NCI-H187 (cell line): ENCODE data around the gene DLEC1.
"Not testable (repeated sequence)": the region's sequence is repeated elsewhere in the genome, so short reads cannot be mapped to it uniquely, and the experiment has no call there.

ENCODE experiments used
- DNase-seq, 2 experiments: peaks; one replicate each; lab custom pipeline; 2025; lab: John Stamatoyannopoulos, UW

The DLEC1 gene

DNA sequence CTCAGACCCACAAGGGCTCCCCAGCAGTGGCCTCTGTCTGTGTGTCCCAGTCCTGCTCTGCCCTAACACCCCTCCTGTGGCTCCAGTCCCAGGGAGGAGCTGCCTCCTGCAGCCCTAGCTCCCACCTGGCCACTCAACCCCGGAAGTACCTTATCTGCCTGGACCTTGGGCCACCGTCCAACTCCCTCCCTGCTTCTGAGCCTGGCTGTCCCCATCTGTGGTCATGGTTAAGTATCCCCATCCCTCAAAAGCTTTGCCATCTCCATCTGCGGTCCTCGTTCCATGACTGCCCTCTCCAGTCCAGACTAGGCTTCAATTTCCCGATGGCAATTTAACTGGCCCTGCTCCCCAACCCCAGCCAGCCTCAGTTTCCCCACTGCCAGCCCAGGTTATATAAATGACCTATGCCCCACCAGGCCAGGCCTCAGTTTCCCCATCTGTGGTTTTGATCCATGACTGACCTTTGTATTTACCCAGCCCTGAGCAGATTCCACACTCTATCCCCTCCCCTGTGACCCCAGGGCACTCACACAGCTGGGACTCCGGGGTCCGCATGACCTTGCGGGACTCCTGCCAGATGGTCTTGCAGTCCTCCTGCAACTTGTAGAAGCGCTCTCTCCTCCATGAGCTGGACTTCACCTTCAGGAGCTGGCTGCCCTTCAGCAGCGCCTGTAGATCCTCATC lies 19.2 kb upstream of the DLEC1 start:
- DNase-seq, result no peak

DNA sequence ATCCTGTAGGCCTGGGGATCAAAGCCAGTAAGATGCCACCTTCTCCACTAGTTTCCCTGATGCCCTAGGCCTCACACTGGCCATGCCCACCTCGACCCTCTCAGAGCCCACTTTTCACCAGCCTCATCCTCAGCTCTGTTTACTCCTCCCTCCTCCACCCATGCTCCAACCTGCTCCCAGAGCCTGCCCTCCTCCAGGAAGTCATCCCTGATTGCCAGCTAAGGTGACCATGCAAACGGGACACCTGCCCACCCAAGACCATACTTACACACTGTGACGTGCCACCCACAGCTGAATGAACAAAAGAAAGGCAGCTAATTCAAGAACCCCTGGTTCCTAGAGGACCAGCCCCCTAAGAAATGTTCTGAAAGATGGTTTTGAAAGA lies 18.7 kb upstream of the DLEC1 start:
- DNase-seq, result no peak

DNA sequence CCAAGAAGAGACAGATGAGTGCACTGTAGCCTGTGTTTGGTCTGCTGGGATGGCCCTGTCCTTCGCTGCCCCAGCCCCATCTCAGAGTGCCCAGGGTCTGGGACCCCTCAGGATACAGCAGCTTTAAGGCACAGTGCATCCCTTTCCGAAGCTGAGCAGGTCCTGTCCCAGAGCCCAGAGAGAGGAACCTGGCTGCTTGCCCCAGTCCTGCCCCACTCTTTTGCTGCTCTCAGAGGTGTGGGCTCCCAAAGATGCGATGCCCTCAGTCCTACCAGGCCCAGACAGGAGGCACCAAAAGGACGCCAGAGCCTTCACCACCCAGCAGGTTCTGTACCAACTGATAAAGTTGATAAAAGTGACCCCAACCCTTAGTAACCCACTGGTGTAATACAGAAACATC lies 17.8 kb upstream of the DLEC1 start:
- no peak for DNase-seq

DNA sequence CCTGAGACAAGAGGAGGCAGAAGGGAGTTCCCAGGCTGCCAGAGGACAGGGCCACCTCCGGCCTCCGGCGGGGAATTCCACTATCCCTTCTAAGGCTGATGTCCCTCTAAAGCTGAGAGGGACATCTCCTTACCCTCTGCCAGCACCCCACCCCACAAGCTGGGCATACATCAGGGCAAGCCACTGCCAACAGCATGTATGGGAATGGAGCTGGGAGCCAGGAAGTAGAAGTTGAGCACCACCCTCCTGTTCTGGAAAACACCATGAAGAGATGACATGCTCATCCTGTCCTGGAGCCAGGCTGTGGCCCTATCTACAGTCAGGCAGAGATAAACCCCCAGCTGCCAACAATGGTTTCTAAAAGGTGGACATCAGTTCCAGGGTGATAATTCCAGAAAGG lies 16.7 kb upstream of the DLEC1 start:
- no peak for DNase-seq

DNA sequence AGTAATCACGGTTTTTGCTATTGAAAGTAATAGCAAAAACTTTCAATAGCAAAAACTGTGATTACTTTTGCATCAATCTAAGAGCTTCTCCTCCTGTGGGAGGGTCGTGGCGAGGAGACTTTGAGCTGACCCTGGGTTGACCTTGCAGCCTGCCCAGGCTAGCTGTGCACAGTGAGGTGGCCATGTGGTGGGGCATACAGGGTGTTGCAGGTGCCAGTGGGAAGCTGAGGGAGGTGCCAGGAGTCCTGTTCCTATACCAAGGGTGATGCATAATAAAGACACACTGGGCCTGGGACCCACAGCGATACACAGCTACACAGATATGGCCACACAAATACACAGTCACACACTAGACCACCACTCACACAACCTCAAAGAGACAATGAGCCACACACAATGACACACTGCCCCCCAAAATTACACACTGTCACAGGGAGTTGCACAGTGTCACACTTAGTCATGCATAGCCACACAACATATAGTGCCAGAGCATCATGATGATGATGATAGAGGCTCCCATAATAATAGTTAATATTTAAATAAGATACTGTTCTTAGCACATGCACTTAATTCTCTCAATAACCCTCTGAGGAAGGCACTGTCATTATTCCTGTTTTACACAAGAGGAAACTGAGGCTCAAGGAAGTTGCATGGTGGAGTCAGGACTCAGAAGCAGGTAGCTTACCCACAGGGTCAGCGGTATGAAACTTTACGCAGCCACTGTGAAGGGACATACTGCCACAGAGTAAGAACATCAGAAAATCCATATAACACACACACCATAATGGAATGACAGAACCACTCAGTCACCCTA lies 15.9 kb upstream of the DLEC1 start:
- DNase-seq, result no peak

DNA sequence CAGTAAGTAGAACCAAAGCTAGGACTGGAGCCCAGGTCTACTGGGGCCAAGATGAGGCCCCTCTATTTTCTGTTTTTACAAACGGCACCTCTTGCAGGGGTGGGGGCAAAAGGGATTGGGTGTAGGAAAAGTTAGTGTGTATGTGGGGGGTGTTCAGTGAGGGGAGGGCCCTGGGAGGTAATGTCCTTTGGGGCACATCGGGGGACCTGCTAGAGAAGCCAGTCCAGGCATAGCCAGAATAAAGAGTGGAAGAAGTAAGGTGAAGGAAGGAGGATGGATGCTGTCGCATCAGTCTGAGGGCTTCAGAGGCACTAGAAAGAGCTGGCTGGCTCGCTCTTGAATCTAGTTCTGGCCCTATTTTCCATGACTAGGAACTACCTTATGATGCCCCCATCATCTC lies 12.2 kb upstream of the DLEC1 start:
- no peak for DNase-seq

DNA sequence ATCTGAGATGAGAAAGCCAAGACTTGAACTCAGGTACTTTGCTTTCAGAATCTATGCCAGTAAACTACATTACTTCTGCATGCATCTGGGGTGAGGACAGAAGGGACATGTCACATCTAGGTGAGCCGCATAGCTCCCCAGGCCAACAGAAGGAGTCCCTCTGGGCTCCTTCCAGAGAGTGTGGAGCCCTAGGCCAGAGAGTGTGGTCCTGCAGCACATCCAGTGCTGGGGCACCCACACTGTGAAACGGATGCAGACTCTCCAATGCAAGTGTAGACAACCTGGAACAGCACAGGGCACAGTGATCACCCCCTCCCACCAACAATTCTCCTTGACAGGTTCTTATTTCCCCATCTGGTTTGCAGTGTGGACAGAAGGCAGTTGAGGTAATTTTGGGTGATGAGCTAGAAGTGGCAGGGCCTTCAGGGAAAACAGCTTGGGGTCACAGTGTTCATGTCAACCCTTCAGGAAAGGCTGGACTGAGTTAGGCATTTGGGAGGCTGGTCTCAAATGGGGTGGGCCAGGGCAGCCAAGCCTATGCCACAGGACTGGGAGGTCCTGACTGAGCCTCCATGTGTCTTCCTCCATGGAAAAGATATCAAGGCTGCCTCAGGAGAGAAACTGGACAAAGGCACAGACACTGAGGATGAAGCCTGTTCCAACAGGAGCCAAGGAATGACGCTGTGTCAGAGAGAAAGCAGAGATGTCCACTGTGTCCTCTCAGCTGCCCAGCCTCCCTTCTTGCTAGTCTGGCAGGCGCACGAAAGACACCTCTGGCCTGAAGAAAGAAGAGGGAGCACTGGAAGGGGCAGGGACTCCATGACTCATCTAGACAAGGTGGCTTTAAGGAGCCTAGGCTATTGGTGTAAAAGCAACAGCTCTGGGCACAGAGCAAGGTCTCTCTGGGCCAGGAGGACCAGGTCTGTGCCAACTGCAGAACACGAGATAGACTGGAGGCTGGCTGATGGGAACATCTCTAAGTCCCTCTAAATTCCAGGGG lies 11.2 kb upstream of the DLEC1 start:
- DNase-seq, result no peak

DNA sequence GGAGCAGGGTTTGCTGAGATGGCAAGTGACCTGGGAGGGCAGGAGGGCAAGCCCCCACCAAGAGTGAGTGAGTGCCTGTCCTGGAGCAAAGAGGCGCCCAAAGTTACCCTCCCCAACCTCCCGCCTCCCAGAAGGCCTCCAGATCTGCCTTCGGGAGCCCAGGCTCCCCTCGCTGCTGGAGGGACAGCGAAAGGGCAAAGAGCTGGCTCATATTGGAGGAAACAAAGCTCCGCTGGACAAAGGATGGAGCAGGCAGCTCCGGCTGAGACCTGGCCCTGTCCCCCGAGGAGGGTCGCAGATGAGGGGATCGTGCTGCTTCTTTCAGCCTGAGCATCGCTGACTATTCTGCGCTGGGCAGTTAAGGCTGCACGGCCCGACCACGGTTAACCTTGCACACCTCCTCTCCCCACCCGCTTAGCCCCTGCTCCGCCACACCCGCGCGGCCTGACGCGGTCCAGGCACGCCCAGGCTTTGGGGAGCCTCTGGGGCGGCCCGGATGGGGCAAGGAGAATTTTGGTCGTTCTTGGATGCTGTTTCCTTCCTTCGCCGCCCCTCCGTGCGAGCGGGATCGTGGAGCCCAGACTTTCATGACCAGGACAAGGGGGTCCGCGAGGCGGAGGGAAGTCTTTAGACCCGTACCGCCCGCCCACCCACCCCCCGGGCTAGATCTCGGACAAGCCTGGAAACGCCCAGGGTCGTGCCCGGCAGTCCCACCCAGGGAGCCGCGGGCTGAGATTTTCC lies 10.2 kb upstream of the DLEC1 start:
- no peak for DNase-seq

DNA sequence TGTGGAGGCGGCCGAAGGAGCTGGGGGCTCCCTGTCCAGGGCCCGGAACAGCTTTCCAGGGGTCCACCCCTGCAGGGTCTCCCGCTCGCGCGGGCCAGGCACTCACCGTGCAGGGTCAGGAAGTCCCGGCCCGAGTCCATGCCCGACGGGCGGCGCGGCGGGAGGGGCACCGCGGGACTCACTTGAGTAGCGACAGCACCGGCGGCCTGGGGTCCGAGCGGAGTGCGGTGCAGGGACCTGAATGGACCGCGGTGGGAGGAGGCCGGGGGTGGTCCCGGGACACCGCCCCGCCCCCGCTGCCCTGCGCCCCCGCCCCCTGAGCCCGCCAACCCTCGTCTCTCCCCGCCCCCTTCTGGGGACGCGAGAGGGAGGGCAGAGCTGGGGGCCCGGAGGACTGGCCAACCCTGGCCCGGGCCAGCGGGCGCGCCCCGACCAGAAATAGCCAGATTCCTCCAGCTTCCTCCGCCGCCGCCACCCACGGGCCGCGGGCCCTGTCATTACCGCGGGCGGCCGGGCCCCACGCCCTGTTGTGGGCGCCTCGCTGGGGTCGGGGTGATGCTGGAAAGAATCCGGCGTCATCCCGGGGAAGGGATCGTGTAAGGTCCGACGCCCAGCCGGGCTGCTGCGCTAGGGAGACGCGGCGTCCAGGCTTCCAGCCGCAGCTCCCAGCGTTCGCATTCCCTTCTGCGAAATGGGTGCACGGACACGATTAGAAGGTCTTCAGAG lies 9.4 kb upstream of the DLEC1 start, which contains the start of gene PLCD1:
Gene PLCD1 (minus strand): TSS at position 243 of the 726 bp plus-strand sequence. CDS start 103 bp downstream, at position 140.
- DNase-seq, result no peak

DNA sequence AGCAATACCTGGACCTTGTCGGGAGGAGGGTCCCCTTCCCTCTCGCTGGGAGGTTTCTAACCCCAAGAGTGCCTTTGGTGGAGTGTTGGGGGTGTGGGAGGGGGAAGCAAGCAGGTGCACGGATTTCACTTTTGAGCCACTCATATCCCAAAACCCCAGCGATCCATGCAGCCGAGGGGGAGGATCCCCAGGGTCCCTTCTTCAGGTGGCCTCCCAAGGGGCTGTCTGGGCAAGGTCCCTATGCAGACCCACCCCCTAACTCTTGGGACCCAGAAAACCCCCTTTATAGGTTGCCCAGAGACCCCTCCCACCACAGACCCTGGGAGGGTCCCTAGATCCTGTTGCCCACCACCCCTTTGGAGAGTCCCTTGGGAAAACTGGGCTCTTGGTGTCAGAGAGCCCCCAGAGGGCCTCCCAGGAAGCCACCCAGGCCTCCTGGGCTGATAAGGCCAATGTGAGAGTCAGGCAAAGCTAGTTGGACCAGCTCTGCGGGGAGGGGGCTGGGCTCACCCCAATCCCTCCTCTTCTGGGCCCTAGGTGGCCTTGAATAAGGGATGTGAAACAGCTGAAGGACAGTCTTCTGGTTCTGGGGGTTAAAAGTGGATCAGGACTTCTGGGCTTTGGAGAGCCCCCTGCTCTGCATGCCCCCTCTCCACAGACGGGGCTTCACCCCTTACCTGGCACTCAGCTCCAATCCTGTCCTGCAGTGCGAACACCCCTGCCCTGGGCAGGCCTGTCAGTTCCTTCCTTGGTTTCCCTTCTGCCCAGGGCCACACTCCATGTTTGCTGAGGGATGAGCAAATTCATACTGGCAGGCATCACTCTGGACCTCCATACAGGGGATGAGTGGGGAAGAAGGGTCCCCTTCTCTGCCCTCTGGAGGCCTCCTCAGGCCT lies 8.6 kb upstream of the DLEC1 start:
- DNase-seq, result no peak

DNA sequence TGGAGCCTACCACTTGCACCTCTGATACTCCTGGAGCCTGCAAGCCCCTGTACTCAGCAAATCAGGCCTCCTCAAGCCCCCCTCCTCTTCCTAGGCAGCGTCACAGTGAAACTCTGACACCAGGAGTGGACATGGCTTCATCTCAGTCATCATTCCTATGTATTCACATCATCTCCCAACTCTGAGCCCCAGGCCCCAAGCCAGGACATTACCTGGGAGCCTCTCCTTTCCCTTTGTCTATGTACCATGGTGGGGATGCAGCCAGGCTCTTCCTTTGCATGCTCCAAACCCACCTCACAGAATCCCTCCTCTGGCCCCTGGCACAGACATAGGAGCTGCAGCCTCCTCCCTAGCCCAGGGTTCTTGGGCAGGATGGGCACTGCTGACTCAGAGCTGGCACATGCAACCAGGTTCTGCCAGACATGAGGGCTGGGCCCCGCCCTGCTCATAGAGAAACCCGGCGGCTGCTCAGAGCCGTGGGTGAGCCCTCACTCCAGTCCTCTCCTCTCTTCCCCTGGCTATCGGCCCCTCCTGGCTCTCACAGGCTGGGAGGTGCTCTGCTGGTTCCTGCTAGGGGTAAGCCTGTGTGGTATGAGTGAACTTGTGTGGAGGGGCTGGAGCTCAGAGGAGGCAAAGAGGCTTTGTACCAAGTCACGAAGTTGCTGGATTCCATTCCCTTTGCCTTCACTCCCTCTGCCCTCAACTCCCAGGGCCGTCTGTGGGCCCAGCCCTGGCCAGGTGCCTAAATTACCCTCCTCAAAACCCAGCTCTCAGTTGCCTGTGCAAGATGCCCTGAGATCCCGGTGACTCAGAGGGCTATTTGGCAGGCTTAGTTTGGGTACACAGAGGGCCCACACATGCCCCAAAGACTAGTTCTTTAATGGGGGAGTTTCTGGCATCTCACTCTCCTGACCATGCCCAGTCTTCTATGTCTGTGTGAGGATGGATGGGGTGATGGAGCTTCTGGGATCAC lies 7.7 kb upstream of the DLEC1 start:
- no peak for DNase-seq

DNA sequence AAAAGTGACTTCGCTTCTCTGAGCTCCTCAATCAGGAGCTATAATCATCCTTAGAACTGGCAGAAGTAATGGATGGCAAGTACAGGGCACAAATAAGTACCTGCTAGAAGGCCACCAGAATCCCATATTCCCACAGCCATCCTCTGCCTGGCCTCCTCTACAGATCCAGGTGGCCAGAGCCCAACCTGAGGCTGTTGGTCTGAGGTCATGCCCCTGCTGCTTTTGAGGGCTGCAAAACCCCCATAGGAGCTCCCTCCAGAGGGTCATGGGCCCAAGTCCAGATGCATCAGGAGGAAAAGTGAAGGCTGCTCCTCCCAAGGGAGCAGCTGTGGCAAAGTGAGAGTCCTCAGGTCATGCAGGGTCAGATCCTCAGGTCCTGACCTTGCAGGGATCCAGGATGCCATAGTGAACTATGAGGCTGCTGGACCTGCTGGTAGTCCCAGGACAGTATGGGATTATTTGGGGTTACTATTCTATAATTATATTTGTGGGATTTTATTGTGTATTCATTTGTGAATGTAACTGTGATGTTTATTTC lies 6.6 kb upstream of the DLEC1 start:
- DNase-seq, result no peak

DNA sequence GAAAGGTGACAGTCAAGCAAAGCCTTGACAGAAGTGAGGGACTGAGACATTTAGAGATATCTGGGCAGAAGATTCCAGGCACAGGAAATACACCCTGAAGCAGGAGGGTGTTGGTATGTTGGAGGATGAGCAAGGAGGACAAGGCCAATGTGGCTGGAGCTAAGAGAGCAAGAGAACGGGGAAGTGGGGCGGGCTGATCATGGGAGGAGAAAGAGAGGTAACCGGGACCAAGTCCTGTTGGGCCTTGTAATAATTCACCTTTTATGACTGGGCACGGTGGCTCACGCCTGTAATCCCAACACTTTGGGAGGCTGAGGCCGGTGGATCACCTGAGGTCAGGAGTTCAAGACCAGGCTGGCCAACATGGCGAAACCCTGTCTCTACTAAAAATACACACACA lies 5.4 kb upstream of the DLEC1 start:
- DNase-seq, result not testable (repeated sequence)

DNA sequence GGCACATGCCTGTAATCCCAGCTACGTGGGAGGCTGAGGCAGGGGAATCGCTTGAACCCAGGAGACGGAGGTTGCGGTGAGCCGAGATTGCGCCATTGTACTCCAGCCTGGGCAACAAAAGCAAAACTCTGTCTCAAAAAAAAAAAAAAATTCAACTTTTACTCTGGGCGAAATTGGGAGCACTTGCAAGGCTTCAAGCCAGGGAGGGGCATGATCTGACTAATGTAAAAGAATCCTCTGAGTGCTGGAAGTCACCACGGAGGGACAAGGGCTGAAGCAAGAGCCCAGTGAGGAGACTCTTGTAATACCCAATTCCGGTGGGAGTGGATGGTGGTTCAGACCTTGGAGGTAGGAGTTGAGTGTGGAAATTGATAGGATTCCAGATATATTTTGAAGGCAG lies 4.7 kb upstream of the DLEC1 start:
- DNase-seq, result not testable (repeated sequence)

DNA sequence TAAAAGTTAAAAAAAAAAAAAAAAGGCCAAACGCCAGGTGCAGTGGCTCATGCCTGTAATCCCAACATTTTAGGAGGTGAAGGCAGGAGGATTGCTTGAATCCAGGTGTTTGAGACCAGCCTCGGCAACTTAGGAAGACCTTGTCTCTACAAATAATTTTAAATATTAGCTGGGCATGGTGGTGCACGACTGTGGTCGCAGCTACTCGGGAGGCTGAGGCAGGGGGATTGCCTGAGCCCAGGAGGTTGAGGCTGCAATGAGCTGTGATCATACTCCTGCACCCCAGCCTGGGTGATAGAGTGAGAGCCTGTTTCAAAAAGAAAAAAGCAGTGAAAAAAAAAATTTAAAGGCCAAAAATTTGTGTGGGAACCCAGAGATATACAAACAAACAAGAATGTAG lies 2.7 kb upstream of the DLEC1 start:
- DNase-seq, result no peak

DNA sequence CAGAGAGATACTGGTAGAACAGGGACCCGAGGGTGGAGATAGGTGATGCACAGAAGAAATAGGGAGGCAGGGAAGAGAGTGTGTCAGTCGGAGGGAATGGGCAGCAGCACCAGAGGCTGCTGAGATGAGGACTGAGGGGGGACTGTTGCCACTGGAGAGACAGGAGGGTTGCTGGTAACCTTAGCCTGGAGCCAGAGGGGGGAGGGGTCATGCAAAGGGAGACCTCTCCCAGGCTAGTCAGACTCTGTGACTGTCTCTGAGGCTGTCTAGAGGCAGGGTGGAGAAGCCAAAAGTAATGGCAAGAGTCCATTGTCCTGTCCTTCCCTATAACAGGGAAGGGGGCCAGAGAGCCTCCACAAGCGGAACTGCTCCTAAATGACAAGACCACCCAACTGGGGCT lies 2.1 kb upstream of the DLEC1 start:
- no peak for DNase-seq

DNA sequence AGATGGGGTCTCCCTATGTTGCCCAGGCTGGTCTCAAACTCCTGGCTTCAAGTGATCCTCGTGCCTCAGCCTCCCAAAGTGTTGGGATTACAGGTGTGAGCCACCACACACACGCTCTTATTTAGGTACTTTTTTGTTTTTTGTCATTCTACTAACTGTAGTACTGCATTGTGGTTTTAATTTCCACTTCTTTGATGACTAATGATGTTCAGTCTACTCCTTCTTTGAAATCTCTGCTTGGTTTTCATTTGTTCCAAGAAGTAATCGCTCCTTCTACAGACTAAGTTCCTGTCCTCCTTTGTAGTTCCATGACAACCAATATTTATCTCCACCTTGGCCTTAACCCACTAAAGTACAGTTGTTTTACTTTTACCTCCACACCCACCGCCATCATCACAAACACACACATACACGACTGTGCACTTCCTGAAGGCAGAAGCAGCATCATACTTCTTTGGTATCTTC lies 529 bp upstream of the DLEC1 start:
- no peak for DNase-seq

DNA sequence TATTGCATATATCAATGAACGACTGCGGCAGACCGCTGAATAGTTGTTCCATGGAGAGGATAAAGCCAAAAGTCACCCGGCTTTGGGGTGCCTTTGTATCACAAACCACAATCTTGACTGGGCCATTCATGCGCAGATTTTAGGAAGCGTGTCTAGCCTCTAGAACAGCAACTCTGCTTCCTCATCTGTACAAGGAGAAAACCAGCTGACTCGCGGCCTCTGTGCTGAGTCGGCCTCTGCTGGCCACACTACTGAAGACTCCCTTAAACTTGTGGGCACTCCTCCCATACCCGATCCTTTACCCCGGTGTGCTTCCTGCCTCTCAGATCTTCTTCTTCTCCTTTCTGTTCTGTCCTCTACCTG lies 872 bp downstream of the DLEC1 start:
- DNase-seq, result no peak
